B cell (primary cell): ENCODE measurements around the gene KIFBP. TPM values are rescaled to one million over a fixed set of nuclear protein-coding genes. Genes with fewer than 3 reads are reported as not detected.

ENCODE experiments used
- ATAC-seq: fragments of 200-7000 bp; cut with Tn5 transposase; one replicate; pipeline ENCODE4 v1.10.0; 2021; ENCODE audit warnings: low read depth, mild to moderate bottlenecking, moderate number of reproducible peaks, moderate library complexity
- CTCF ChIA-PET: fragments of 350-600 bp; sonication (Branson Sonifier 250); formaldehyde crosslinking; loops from one replicate; lab custom pipeline; 2021; ENCODE audit warnings: antibody characterized with exemption, inconsistent platforms; lab: Charles Lee
- POLR2A ChIA-PET: fragments of 350-600 bp; sonication (Branson Sonifier 250); formaldehyde crosslinking; loops from one replicate; lab custom pipeline; 2021; ENCODE audit warnings: antibody characterized with exemption; lab: Charles Lee
- DNase-seq: peaks from one replicate; pipeline ENCODE4 v3.0.0; 2013
- H2AFZ ChIP-seq: 2 replicates; pipeline ENCODE4 v1.6.1; 2012; ENCODE audit warnings: mild to moderate bottlenecking, low read depth, low read length; ENCODE audit not compliant: insufficient read depth, poor library complexity, severe bottlenecking
- H3K27ac ChIP-seq, 2 donors: 1 replicate in 1 of 2; 2 replicates in 1 of 2; pipeline ENCODE4 v1.5.1; 2012 to 2013; ENCODE audit warnings: low read length in 2 of 2, mild to moderate bottlenecking in 2 of 2, moderate library complexity in 1 of 2
- H3K27me3 ChIP-seq, 4 experiments: fragments of 200-600 bp in 1 of 4; sonication (generic) in 1 of 4; replicated peaks in 1 of 4; 1 replicate in 2 of 4; 2 replicates in 2 of 4; pipeline versions ENCODE4 v1.6.1 to v1.7.0; 2013 to 2016; ENCODE audit warnings: low read length in 3 of 4, mild to moderate bottlenecking in 2 of 4, mixed read lengths in 1 of 4, moderate library complexity in 1 of 4; ENCODE audit not compliant: insufficient read depth in 4 of 4, control insufficient read depth in 3 of 4; ENCODE audit errors: control extremely low read depth in 1 of 4
- H3K36me3 ChIP-seq, 2 experiments: replicated peaks in 1 of 2; 1 replicate in 1 of 2; 2 replicates in 1 of 2; pipeline versions ENCODE4 v1.6.1 to v1.7.1; 2013; ENCODE audit warnings: low read length in 1 of 2; ENCODE audit not compliant: insufficient read depth in 2 of 2, control insufficient read depth in 1 of 2; ENCODE audit errors: control extremely low read depth in 1 of 2, extremely low read depth in 1 of 2
- H3K4me1 ChIP-seq, 2 donors: fragments of 200-600 bp in 1 of 2; sonication (generic) in 1 of 2; 1 replicate in 1 of 2; 2 replicates in 1 of 2; pipeline versions ENCODE4 v1.5.1 to v1.6.1; 2013 to 2017; ENCODE audit warnings: low read length in 2 of 2; ENCODE audit not compliant: control insufficient read depth in 2 of 2, insufficient read depth in 2 of 2
- H3K4me2 ChIP-seq: replicated peaks from 2 replicates; pipeline ENCODE3; 2012; ENCODE audit warnings: mild to moderate bottlenecking, low read depth, low read length; ENCODE audit not compliant: poor library complexity, severe bottlenecking
- H3K4me3 ChIP-seq, 5 experiments: fragments of 200-600 bp in 1 of 5; sonication (generic) in 1 of 5; 1 replicate in 3 of 5; 2 replicates in 2 of 5; pipeline versions ENCODE4 v1.5.1 to v1.7.0; 2011 to 2016; ENCODE audit warnings: low read length in 4 of 5, mild to moderate bottlenecking in 4 of 5, low read depth in 2 of 5, control low read depth in 1 of 5, moderate library complexity in 1 of 5; ENCODE audit not compliant: insufficient read depth in 1 of 5; ENCODE audit errors: control extremely low read depth in 1 of 5, extremely low read depth in 1 of 5
- H3K79me2 ChIP-seq: fragments of 200-600 bp; sonication (generic); one replicate; pipeline ENCODE4 v1.6.0; 2016; ENCODE audit warnings: low read length; ENCODE audit not compliant: control insufficient read depth, insufficient read depth
- H3K9ac ChIP-seq: fragments of 200-600 bp; sonication (generic); 2 replicates; pipeline ENCODE4 v1.6.1; 2017; ENCODE audit warnings: mild to moderate bottlenecking, low read length, moderate library complexity
- H3K9me3 ChIP-seq, 3 donors: one replicate each; pipeline versions ENCODE4 v1.6.1 to v1.7.1; 2013; ENCODE audit warnings: low read length in 2 of 3; ENCODE audit not compliant: control insufficient read depth in 2 of 3, insufficient read depth in 1 of 3; ENCODE audit errors: control extremely low read depth in 1 of 3
- H4K20me1 ChIP-seq: 2 replicates; pipeline ENCODE4 v1.6.0; 2012; ENCODE audit warnings: mild to moderate bottlenecking, low read length; ENCODE audit not compliant: insufficient read depth, control insufficient read depth, poor library complexity, severe bottlenecking
- H3K27ac Mint-ChIP-seq: one replicate; pipeline ENCODE4 v1.8.0; 2021; ENCODE audit warnings: mixed read lengths
- H3K27me3 Mint-ChIP-seq: one replicate; pipeline ENCODE4 v1.8.0; 2021; ENCODE audit warnings: mixed read lengths
- H3K4me1 Mint-ChIP-seq: one replicate; pipeline ENCODE4 v1.8.0; 2021; ENCODE audit warnings: mixed read lengths
- H3K4me3 Mint-ChIP-seq: one replicate; pipeline ENCODE4 v1.8.0; 2021; ENCODE audit warnings: mixed read lengths
- H3K9me3 Mint-ChIP-seq: one replicate; pipeline ENCODE4 v1.8.0; 2022; ENCODE audit warnings: mixed read lengths; ENCODE audit not compliant: insufficient read depth
- EZH2 ChIP-seq: IDR thresholded peaks from 2 replicates; pipeline ENCODE4 v1.6.1; 2012; ENCODE audit warnings: borderline replicate concordance, low read depth, mild to moderate bottlenecking, moderate library complexity, low read length; ENCODE audit not compliant: insufficient read depth, poor library complexity, severe bottlenecking
- WGBS: methylation state at CpG from one replicate; pipeline ENCODE4 v1.1.5; 2013; ENCODE audit warnings: missing lambda C conversion rate; ENCODE audit not compliant: insufficient coverage; 5-methylcytosine and 5-hydroxymethylcytosine counted together
- intact Hi-C: fragments of 100-400 bp; cut with micrococcal nuclease; formaldehyde crosslinking; loops from one replicate; pipeline ENCODE4 v1.10.0; 2022
- polyA plus RNA-seq: library from polyadenylated mRNA; depleted of rRNA; stranded (reverse); fragments of >200 nt; gene quantifications from 2 replicates; pipeline ENCODE4 v1.2.3, GENCODE V29; 2012
- total RNA-seq, 2 donors: library from RNA; stranded (reverse); fragments of 120-200 nt in 1 of 2; gene quantifications; 1 replicate in 1 of 2; 2 replicates in 1 of 2; pipeline versions ENCODE4 v1.2.3 to v1.2.4, GENCODE V29; 2013 to 2022
- TF ChIP-seq, protein P1 (sequence below): fragments of 200-600 bp; IDR thresholded peaks from one replicate; pipeline ENCODE4 v1.8.0; 2022; ENCODE audit warnings: antibody characterized with exemption, mild to moderate bottlenecking

The KIFBP gene
- total and polyA plus RNA-seq, 2 donors (not counting 1 experiment from before 2014, with no cell fraction given): 5.2 to 13.5 TPM

DNA sequence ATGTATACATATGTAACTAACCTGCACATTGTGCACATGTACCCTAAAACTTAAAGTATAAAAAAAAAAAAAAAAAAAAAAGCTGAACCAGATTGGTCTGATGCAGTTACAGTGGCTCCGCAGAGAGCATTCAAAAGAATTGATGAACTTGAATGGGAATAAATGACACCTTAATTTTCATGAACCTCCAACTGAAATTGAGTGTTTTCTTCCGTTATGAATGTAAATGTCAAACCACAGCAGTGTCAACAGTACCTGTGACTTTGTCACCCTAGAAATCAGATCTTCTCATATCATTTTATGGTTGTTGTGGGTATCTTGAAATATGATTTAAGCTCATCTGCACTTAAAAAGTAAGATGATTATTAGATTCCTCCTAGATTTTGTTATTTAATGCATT lies 66.6 kb downstream of the KIFBP start:
- Mint-ChIP-seq H3K27ac (no peak overlapping the region), H3K4me1 (peaks cover 19% of the 10 kb centered on the region), H3K4me3 (no peak overlapping the region), H3K27me3 (no peaks in the 10 kb centered on the region), H3K9me3 (no peaks in the 10 kb centered on the region)
- no peaks in the 10 kb centered on the region for H4K20me1 ChIP-seq
- no peak for ATAC-seq
- intact Hi-C loops: no loop called here
- no peak overlapping the region for H2AFZ ChIP-seq
- POLR2A ChIA-PET: no interaction called here
- TF ChIP-seq, protein P1, sequence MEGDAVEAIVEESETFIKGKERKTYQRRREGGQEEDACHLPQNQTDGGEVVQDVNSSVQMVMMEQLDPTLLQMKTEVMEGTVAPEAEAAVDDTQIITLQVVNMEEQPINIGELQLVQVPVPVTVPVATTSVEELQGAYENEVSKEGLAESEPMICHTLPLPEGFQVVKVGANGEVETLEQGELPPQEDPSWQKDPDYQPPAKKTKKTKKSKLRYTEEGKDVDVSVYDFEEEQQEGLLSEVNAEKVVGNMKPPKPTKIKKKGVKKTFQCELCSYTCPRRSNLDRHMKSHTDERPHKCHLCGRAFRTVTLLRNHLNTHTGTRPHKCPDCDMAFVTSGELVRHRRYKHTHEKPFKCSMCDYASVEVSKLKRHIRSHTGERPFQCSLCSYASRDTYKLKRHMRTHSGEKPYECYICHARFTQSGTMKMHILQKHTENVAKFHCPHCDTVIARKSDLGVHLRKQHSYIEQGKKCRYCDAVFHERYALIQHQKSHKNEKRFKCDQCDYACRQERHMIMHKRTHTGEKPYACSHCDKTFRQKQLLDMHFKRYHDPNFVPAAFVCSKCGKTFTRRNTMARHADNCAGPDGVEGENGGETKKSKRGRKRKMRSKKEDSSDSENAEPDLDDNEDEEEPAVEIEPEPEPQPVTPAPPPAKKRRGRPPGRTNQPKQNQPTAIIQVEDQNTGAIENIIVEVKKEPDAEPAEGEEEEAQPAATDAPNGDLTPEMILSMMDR: no peak
- no peak for TF ChIP-seq EZH2
- no peaks in the 10 kb centered on the region for H3K36me3 ChIP-seq
- H3K9ac ChIP-seq: no peak overlapping the region
- H3K9me3 ChIP-seq: no peaks in the 10 kb centered on the region
- peaks cover 0 to 9% of the 10 kb centered on the region in 2 donors for H3K4me1 ChIP-seq
- H3K27me3 ChIP-seq: no peaks in the 10 kb centered on the region
- CTCF ChIA-PET: no interaction called here
- no peak overlapping the region for H3K4me2 ChIP-seq
- no peaks in the 10 kb centered on the region for H3K79me2 ChIP-seq
- no peak overlapping the region for H3K4me3 ChIP-seq
- no peak overlapping the region for H3K27ac ChIP-seq
- no CpG with 5 or more reads among the region's 2 CpGs for WGBS
- DNase-seq: no peak

DNA sequence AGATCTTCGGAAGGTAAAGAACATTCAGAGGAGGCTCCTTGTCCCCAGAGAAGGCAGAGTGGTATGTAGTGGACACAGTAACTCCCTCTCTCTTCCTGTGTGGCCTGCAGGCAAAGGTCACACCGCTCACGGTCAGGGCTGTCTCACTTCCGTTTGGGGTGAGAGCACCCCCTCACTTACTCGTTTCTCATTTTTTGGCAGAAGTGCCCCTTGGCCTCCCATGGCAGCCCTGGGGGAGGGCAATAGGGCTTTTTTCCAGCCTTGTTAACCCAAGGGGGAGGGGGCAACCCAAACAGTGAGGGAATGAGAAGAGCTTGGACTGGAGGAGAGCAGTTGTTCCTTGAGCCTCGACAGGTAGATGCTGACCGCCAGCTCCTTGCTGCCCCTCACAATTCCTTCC lies 67.5 kb downstream of the KIFBP start:
- peaks cover 19% of the 10 kb centered on the region for H3K4me1 Mint-ChIP-seq
- H2AFZ ChIP-seq: no peak overlapping the region

More for the DNA sequence above, 67.5 kb downstream of the KIFBP start:
- Mint-ChIP-seq H3K4me3 (no peak overlapping the region), H3K27me3 (no peaks in the 10 kb centered on the region), H3K9me3 (no peaks in the 10 kb centered on the region), H3K27ac (no peak overlapping the region)
- TF ChIP-seq, protein P1: no peak
- TF ChIP-seq EZH2: no peak
- H3K4me2 ChIP-seq: no peak overlapping the region
- no peak overlapping the region for H3K4me3 ChIP-seq
- ATAC-seq (no peak), DNase-seq (no peak)
- no peak overlapping the region for H3K27ac ChIP-seq
- no peaks in the 10 kb centered on the region for H3K79me2 ChIP-seq
- intact Hi-C loops: no loop called here
- H4K20me1 ChIP-seq: no peaks in the 10 kb centered on the region
- no peaks in the 10 kb centered on the region for H3K36me3 ChIP-seq
- CTCF ChIA-PET: no interaction called here
- POLR2A ChIA-PET: no interaction called here
- peaks cover 0 to 9% of the 10 kb centered on the region in 2 donors for H3K4me1 ChIP-seq
- H3K27me3 ChIP-seq: no peaks in the 10 kb centered on the region
- 94% methylated on average over 5 of the region's 7 CpGs for whole genome bisulfite sequencing
- no peaks in the 10 kb centered on the region for H3K9me3 ChIP-seq
- H3K9ac ChIP-seq: no peak overlapping the region
